ENCODE measurements around the gene YAP1.
"Not testable (repeated sequence)": the region's sequence is repeated elsewhere in the genome, so short reads cannot be mapped to it uniquely, and the experiment has no call there.

Gene YAP1

GRCh38 chr11:102237096-102237735, 127.0 kb downstream of the YAP1 start:
- peak; percentile 49 for FAIRE-seq
- peak; percentile 54 for DNase-seq (ENCODE audit: low spot score)

DNA sequence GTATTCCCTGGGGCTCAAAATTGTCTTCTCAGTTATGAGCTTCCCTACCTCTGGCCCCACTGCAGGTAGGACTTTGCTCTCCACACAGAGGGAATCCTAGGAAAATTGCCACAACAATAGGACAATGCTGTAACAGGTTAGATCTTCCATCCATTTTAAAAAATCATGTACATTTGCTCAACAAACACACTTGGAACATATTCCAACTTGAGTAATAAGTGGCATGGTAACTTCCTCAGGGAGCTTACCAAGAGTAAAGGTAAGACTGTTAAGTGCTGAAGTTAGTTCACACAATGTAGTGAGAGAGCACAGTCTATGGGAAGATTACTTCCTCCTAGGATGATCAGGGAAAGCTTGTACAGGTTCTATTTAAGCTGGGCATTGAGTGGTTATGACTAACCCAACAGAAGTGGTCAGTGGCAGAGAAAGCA, 128.2 kb downstream of the YAP1 start:
- no peak for FAIRE-seq

GRCh38 chr11:102239448-102239847, 129.2 kb downstream of the YAP1 start:
- DNase-seq (ENCODE audit: low spot score) = no peak

More for the DNA sequence above, 128.2 kb downstream of the YAP1 start:
- no peak for DNase-seq (ENCODE audit: low spot score)

GRCh38 chr11:102239911-102240310, 129.7 kb downstream of the YAP1 start:
- DNase-seq (ENCODE audit: low spot score) = no peak
- no peak for FAIRE-seq

More at GRCh38 chr11:102239448-102239847, 129.2 kb downstream of the YAP1 start:
- no peak for FAIRE-seq

- no peak for DNase-seq (ENCODE audit: low spot score)
- FAIRE-seq = no peak
Measured at GRCh38 chr11:102240502-102240901, 130.3 kb downstream of the YAP1 start.

DNA sequence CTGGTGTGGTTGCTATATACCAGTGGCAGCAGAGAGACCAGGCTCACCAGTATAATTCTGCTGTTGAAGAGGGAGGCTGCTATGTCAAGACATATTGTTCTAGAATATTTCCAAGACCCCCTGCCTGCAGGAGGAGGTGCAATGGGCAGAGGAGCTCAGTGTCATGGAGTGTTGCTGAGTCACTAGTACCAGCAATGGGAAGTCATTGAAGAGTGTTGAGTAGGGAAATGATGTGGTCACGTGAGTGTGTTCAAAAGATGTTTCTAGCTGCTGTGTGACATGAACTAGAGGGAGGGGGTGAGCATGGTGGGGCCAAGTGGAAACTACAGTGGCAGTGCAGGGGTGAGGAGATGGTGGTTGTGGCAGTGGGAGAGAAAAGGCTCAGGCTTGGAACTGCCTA, 130.8 kb downstream of the YAP1 start:
- DNase-seq (ENCODE audit: low spot score) = peak; percentile 30
- FAIRE-seq = no peak

- DNase-seq (ENCODE audit: low spot score) (no peak), FAIRE-seq (no peak)
Measured at GRCh38 chr11:102243399-102243884, 133.2 kb downstream of the YAP1 start.

DNA sequence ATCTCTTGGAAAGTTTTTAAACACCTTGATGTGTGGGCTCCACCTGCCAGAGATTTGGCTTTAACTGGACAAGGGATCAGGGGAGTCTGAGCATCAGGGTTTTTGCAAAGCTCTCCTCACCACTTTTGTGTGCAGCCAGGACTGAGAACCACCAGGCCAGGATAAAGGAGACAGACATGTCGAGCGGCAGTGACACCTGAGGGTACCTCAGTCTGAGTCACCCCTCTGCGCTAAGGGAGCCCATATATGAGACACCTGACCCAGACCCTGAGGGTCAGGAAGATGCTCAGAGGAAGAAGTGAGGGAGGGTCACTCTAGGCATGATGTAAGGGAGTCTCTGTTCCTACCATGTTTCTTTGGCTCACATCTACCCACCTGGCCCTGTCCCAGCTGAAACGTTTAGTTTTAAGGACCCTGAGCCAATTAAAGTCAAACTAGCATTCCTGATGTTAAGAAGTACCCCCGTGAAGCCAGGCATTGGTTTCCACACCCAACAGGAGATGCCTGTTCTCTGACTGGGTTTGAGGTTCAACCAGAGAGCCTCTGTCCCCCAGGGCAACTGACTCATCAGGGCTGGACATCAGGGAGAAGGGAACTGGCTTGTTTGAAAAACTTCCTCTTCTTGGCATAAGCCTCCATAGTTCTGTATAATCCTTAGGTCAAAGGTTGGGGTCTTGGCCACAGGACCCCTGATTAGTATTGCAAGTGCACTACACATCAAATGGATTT, 134.6 kb downstream of the YAP1 start:
- FAIRE-seq (no peak), DNase-seq (ENCODE audit: low spot score) (no peak)

- FAIRE-seq (no peak), DNase-seq (ENCODE audit: low spot score) (no peak)
Measured at GRCh38 chr11:102251423-102251822, 141.2 kb downstream of the YAP1 start.

GRCh38 chr11:102252339-102252891, 142.2 kb downstream of the YAP1 start:
- no peak for DNase-seq (ENCODE audit: low spot score)
- FAIRE-seq = no peak

DNA sequence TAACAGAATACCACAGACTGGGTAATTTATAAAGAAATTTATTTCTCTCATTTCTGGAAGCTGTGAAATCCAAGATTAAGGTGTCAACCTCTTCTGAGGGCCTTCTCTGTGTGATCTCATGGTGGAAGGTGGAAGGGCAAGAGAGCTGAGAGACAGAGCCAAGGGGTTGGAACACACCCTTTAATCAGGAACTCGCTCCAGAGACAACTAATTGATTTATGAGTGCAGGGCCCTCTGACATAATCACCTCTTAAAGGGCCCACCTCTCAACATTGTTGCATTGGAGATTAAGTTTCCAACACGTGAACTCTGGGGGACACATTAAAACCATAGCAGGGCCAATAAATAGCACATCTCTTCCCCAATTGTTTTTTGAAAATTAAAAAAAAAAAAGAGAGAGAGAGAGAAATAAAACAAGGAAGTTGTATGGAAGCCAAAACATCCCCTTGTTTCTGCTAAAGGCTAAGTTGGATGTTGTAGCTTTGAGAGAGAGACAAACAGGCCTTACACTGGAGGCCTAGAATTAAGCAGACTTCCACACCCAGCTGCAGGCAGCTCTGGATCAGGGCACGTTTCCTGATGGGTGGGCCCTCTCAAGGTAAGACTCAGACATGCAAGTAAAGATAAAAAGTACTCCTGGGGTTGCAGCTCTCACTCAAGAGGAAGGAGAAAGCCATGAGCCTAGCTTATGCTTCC, 142.9 kb downstream of the YAP1 start:
- FAIRE-seq (no peak), DNase-seq (ENCODE audit: low spot score) (no peak)

DNA sequence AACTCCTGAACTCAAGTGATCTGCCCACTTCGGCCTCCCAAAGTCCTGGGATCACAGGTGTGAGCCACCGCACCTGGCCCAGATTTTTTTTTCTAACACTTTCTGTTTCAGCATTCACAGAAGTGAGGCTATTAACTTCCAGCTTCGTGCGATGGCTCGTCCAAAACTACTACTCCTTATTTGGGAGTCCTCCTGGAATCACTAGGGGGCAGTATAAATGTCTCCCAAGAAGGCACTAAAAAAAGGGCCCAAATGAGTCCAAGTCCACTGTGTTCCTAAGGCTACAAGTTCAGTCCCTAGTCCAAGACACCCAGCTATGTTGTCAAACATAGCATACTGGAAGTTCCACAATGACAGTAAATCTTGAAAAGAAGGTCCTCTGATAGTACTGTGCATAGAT, 143.8 kb downstream of the YAP1 start:
- no peak for DNase-seq (ENCODE audit: low spot score)

DNA sequence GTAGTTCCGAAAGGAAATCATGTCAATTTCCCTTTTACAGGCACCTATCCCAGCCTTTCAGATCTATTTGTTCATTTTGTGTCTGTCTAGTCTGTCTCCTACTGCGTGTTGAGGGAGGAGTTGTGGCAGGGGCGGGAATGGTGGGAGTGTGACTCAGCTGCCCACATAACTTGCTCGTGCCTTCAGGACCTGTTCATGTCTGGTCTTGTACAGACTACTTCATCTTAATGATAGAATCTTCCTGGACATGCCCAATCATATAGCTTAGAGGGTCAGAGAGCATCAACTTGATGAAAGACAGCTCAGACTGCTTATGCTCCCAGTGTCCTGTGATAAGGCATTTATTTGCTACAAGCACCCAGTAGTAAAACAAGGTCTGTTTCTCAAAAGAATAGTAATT, 146.0 kb downstream of the YAP1 start:
- peak; percentile 62 for DNase-seq (ENCODE audit: low spot score)
- FAIRE-seq = no peak

More for the DNA sequence above, 143.8 kb downstream of the YAP1 start:
- FAIRE-seq = no peak

- no peak for FAIRE-seq
Measured at GRCh38 chr11:102260241-102260640, 150.0 kb downstream of the YAP1 start.

DNA sequence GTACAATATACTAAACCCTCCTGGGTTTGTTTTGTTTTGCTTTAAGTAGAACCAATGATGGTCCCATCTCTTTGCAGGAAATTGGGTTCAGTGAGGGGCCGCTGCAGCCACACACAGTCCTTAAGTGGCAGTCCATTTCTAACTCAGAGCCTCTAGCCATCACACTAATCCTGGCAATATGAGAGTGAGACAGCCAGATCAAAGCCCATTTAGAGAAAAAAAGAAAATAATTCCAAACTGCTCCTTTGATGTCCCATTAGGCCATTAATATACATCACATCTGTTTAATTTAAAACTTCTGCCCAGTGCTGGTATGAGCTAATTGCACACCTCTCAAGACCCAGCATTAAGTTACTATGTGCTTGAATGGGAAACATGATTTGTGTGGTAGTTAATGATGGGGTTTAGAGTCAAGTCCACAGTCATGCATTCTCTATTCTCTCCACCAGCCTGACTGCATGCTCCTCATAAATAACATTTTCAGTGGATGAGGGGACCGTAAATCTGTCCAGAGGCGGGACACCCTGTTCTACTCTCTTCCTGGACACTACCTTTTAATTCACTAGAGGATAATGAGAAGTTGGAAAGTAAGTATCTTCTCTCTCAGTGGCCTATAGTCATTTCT, 153.2 kb downstream of the YAP1 start:
- FAIRE-seq = no peak
- no peak for DNase-seq (ENCODE audit: low spot score)

More at GRCh38 chr11:102260241-102260640, 150.0 kb downstream of the YAP1 start:
- no peak for DNase-seq (ENCODE audit: low spot score)

DNA sequence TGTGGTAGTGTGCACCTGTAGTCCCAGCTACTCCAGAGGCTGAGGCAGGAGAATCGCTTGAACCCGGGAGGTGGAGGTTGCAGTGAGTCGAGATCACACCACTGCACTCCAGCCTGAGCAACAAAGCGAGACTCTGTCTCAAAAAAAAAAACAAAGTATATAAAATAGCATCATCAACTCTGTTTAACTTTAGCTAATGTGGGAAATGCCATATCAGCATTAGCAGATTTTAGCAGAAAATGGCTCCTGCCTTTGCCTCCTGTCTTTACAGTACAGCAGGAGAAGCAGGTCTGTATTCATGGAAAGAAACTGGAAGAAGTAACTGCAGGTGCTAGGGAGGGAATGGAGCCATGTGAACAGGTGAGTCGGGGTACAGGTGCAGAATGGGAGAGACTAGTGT, 154.5 kb downstream of the YAP1 start:
- FAIRE-seq = not testable (repeated sequence)

GRCh38 chr11:102266099-102266498, 155.9 kb downstream of the YAP1 start:
- FAIRE-seq (no peak), DNase-seq (ENCODE audit: low spot score) (no peak)

More for the DNA sequence above, 154.5 kb downstream of the YAP1 start:
- DNase-seq (ENCODE audit: low spot score) = not testable (repeated sequence)

GRCh38 chr11:102267609-102268008, 157.4 kb downstream of the YAP1 start:
- peak; percentile 32 for DNase-seq (ENCODE audit: low spot score)

GRCh38 chr11:102268083-102268984, 158.1 kb downstream of the YAP1 start:
- DNase-seq (ENCODE audit: low spot score) (peak; percentile 76), FAIRE-seq (no peak)

More at GRCh38 chr11:102267609-102268008, 157.4 kb downstream of the YAP1 start:
- no peak for FAIRE-seq

GRCh38 chr11:102268985-102269470, 158.8 kb downstream of the YAP1 start:
- no peak for FAIRE-seq
- no peak for DNase-seq (ENCODE audit: low spot score)

All from RCC 7860 (cell line).